Stimulated activated CD8-positive, alpha-beta memory T cell treated with anti-CD3 and anti-CD28 coated beads, Interleukin-15, amount 100 ng/mL, for 48 hours (primary cell): ENCODE measurements around the gene ABCA13.

Experiments
- DNase-seq, 2 donors: peaks; one replicate each; pipeline ENCODE4 v3.0.0-alpha.2; 2020; ENCODE audit warnings: low read depth in 2 of 2

ABCA13 gene

DNA sequence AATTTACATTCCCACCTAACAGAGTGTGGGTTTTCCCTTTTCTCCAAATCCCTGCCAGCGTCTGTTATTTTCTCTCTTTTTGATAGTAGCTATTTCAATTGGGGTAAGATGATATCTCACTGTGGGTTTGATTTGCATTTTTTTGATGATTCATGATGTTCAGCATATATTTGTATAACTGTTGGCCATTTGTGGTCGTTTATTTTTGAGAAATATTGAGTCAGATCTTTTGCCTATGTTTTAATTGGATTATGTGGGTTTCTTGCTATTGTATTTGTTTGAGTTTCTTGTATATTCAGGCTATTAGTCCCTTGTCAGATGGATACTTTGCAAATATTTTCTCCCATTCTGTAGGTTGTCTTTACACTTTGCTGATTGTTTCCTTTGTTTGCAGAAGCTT, 193.8 kb downstream of the ABCA13 start:
- DNase-seq, result no peak

DNA sequence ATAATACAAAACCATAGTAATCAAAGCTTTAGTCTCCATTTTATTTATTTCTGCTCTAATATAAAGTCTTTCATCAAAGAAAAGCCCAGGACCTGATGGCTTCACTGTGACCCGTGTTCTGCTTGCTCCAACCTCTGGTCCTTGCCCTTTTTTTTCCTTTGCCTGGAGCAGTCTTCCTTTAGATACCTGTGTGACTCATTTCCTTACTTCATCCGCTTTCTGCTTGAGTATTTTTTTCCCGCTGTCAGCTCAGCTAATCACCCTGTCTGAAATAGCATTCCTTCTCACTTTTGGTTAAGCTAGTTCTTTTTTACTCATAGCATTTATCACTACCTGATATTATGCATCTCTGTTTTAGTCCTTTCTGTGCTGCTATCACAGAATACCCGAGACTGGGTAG, 194.8 kb downstream of the ABCA13 start:
- DNase-seq, result no peak

DNA sequence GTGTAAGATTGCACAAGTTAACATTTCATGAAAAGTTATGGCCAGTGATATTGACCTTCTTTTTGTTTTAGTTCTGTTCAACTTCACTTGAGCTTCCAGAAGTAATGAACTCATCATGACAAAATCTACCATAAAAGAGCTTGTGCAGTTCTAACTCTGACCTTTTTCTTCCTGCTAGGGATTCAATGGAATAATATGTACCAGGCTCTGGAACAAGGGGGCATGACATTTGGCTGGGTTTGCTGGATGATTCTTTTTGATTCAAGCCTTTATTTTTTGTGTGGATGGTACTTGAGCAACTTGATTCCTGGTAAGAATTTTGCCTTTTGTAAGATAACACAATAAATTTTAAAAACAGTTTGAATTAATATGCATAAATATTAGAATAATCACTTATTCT, 205.0 kb downstream of the ABCA13 start:
- DNase-seq, result no peak

- DNase-seq, result no peak
Measured at GRCh38 chr7:48380921-48381320, 209.7 kb downstream of the ABCA13 start.

GRCh38 chr7:48381571-48381970, 210.3 kb downstream of the ABCA13 start:
- DNase-seq, result no peak

DNA sequence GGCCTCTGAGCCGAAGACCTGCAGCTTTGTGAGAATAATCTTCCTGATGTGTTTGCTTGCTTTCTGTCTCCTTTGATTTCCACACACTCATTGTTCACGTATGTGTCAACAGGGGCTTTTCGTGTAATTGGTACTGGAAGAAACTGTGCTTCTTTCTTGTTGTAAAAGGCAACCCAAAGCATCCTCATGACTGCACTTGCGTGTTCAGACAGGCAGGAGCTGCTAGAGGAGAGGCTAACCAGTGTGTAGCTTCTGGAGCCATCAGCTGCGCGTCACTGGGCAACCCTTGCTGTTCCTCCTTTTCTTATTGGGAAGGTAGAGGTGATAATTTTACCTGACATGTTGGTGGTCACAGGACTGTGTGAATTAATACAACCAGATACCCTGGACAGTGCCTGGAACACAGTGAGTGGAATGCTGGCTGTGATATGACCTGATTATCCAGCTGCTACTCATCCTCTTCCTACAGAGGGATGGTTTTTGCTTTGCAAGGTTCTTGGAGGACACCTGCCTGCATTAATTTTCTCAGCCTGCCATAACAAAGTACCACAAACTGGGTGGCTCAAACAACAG, 213.0 kb downstream of the ABCA13 start:
- DNase-seq, result no peak

- DNase-seq, result no peak
Measured at GRCh38 chr7:48387932-48388331, 216.7 kb downstream of the ABCA13 start.

GRCh38 chr7:48388911-48389310, 217.7 kb downstream of the ABCA13 start:
- DNase-seq, result no peak

- DNase-seq, result no peak
Measured at GRCh38 chr7:48389977-48390376, 218.7 kb downstream of the ABCA13 start.

DNA sequence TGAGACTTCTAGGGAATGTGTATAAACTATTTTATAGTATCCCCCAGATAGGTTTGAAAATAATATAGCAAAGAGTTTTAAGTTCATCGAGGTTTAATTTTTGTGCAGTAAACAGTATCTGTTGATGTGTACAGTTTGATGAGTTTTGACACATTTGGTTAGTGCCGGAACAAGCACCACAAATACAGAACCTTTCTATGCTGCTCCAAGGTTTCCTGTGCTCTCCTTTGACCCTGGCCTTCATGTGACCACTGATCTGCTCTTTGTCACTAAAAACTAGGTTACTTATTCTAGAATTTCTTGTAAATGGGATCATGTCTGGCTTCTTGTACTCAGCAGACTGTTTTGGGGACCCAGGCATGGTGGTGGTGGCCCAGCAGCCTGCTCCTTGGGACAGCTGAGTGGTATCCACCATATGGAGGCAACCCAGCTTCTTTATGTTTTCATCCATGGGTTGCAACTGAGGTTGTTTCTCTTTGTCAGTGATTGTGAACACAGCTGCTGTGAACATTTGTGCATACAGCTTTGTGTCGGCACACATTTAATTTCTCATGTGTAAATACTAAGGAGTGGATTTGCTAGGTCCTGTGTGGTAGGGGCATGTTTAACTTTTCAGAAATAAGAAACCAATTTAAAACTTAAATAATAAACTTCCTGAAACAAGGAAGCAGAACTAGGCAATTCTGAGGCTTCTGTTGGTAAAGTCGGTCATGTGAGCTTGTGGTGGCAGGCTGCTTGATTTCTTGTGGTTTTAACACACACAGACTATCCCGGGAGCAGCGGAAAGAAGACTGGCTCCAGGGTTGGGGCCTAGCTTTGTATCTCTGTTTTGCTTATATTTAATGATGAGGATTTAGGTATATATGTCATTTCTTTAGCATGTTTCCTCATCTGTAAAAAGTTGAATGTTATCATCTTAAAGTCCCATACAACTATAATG, 219.4 kb downstream of the ABCA13 start:
- no peak for DNase-seq

DNA sequence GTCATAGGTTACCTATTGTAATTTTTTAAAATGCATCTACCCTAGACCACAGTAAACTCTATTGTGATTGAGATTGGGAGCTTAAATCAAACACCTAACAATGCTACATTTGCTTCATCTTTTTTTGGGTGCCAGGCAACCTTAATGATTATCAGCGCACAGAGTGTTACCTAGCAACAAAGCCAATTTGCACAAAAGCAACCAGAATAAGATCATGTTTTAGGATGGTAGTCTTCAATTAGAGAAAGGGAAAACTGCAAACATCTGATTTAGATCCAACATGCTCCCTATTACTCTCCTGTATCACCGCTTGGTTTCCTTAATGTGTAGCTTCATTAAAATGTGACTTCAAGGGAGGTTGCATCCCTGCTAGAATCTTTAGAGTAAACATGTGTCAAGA, 226.9 kb downstream of the ABCA13 start:
- no peak for DNase-seq

- DNase-seq, result no peak
Measured at GRCh38 chr7:48402721-48403120, 231.5 kb downstream of the ABCA13 start.

GRCh38 chr7:48408731-48409130, 237.5 kb downstream of the ABCA13 start:
- DNase-seq, result no peak

DNA sequence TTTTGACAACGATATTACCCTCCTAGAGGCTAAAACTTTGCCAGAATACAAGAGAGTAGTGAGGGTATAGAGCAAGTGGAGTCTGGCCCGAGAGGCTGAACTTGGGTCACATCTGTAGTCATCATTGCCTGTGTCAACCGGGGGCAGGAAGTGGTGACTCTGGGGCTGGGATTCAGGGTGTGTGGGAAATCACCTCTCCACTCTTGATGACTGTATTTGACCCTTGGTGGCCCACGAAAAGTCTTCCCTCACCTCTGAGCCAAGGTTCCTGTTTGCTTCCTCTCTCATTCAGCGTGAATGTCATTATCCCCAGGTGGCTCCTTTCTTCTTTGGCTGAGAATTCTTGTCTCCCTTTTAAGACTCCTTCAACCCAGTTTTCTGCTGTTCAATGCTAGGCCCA, 240.4 kb downstream of the ABCA13 start:
- DNase-seq, result peak in 1 of 2 donors; percentile 14

- DNase-seq, result no peak
Measured at GRCh38 chr7:48414011-48414732, 242.9 kb downstream of the ABCA13 start.

GRCh38 chr7:48416327-48416908, 245.2 kb downstream of the ABCA13 start:
- no peak for DNase-seq

- no peak for DNase-seq
Measured at GRCh38 chr7:48419401-48419800, 248.1 kb downstream of the ABCA13 start.

- DNase-seq, result no peak
Measured at GRCh38 chr7:48420206-48420605, 248.9 kb downstream of the ABCA13 start.

- DNase-seq, result no peak
Measured at GRCh38 chr7:48421357-48421756, 250.1 kb downstream of the ABCA13 start.

- no peak for DNase-seq
Measured at GRCh38 chr7:48424731-48425130, 253.5 kb downstream of the ABCA13 start.

- DNase-seq, result no peak
Measured at GRCh38 chr7:48426331-48426965, 255.2 kb downstream of the ABCA13 start.
